ENCODE measurements around the gene ADAMTSL1.

ADAMTSL1 gene

GRCh38 chr9:18881758-18882157, 407.8 kb downstream of the ADAMTSL1 start:
- peaks cover 6% of the 10 kb centered on the region for H3K27me3 Mint-ChIP-seq (ENCODE audit: low read depth, poor library complexity)
- peaks cover 4% of the 10 kb centered on the region for H3K4me1 Mint-ChIP-seq
- TF ChIP-seq, protein P1, sequence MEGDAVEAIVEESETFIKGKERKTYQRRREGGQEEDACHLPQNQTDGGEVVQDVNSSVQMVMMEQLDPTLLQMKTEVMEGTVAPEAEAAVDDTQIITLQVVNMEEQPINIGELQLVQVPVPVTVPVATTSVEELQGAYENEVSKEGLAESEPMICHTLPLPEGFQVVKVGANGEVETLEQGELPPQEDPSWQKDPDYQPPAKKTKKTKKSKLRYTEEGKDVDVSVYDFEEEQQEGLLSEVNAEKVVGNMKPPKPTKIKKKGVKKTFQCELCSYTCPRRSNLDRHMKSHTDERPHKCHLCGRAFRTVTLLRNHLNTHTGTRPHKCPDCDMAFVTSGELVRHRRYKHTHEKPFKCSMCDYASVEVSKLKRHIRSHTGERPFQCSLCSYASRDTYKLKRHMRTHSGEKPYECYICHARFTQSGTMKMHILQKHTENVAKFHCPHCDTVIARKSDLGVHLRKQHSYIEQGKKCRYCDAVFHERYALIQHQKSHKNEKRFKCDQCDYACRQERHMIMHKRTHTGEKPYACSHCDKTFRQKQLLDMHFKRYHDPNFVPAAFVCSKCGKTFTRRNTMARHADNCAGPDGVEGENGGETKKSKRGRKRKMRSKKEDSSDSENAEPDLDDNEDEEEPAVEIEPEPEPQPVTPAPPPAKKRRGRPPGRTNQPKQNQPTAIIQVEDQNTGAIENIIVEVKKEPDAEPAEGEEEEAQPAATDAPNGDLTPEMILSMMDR (IDR thresholded peaks at IDR 0.05): no peak
- no peak overlapping the region for H3K4me3 Mint-ChIP-seq
- H3K9me3 Mint-ChIP-seq: peaks cover 46% of the 10 kb centered on the region
- peaks cover 13% of the 10 kb centered on the region for H3K36me3 Mint-ChIP-seq (ENCODE audit: low read depth)
- H3K27ac Mint-ChIP-seq: no peak overlapping the region
- DNase-seq: no peak

DNA sequence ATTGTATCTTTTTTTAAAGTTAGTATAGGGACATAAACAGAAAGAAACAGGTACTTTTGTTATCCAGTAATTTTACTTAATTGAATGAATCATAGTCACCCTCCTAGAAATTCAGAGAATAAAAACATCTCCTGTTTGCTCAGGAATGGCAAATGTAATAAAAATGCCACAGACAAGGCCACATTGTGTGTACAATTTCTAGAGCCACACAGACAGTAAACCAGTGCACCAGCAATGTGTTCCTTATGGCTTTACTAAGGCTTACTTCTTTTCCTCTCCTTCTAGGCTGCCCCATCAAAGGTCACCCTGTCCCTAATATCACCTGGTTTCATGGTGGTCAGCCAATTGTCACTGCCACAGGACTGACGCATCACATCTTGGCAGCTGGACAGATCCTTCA, 413.6 kb downstream of the ADAMTSL1 start:
- Mint-ChIP-seq H3K27me3 (ENCODE audit: low read depth, poor library complexity) (no peaks in the 10 kb centered on the region), H3K36me3 (ENCODE audit: low read depth) (peaks cover 21% of the 10 kb centered on the region), H3K9me3 (peaks cover 35% of the 10 kb centered on the region), H3K4me1 (peaks cover 43% of the 10 kb centered on the region), H3K4me3 (no peak overlapping the region), H3K27ac (peak overlapping the region; percentile 84)
- no peak for DNase-seq
- TF ChIP-seq, protein P1 (IDR thresholded peaks at IDR 0.05): no peak

- H3K27me3 Mint-ChIP-seq (ENCODE audit: low read depth, poor library complexity): no peaks in the 10 kb centered on the region
- no peak overlapping the region for H3K4me3 Mint-ChIP-seq
- H3K36me3 Mint-ChIP-seq (ENCODE audit: low read depth): peaks cover 20% of the 10 kb centered on the region
- H3K9me3 Mint-ChIP-seq: peaks cover 35% of the 10 kb centered on the region
- TF ChIP-seq, protein P1 (IDR thresholded peaks at IDR 0.05): no peak
- H3K27ac Mint-ChIP-seq: peak overlapping the region; percentile 84
- no peak for DNase-seq
- peaks cover 43% of the 10 kb centered on the region for H3K4me1 Mint-ChIP-seq
These were observed 414.3 kb downstream of the ADAMTSL1 start for GRCh38 chr9:18888290-18888689.

DNA sequence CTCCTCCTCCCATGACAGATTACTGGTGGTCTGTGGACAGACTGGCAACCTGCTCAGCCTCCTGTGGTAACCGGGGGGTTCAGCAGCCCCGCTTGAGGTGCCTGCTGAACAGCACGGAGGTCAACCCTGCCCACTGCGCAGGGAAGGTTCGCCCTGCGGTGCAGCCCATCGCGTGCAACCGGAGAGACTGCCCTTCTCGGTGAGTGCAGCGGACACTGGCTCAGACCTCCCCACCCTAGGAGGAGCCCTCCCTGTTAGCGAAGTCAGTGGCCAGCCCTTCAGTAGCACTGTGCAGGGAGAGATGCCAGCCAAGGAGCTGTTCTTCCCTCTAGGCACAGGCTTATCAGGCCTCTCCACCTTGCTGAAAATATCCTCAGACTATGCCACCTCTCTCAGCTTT, 415.6 kb downstream of the ADAMTSL1 start:
- TF ChIP-seq, protein P1 (IDR thresholded peaks at IDR 0.05): no peak
- peaks cover 43% of the 10 kb centered on the region for H3K4me1 Mint-ChIP-seq
- H3K4me3 Mint-ChIP-seq: peak overlapping the region; percentile 26
- peaks cover 33% of the 10 kb centered on the region for H3K9me3 Mint-ChIP-seq
- H3K27ac Mint-ChIP-seq: peak overlapping the region; percentile 68
- peaks cover 19% of the 10 kb centered on the region for H3K36me3 Mint-ChIP-seq (ENCODE audit: low read depth)
- no peak for DNase-seq
- no peaks in the 10 kb centered on the region for H3K27me3 Mint-ChIP-seq (ENCODE audit: low read depth, poor library complexity)

- Mint-ChIP-seq H3K36me3 (ENCODE audit: low read depth) (peaks cover 18% of the 10 kb centered on the region), H3K27ac (no peak overlapping the region), H3K4me3 (no peak overlapping the region), H3K27me3 (ENCODE audit: low read depth, poor library complexity) (no peaks in the 10 kb centered on the region), H3K4me1 (peaks cover 43% of the 10 kb centered on the region), H3K9me3 (peaks cover 34% of the 10 kb centered on the region)
- TF ChIP-seq, protein P1 (IDR thresholded peaks at IDR 0.05): no peak
- DNase-seq: no peak
These were observed 416.4 kb downstream of the ADAMTSL1 start for GRCh38 chr9:18890372-18890771.

DNA sequence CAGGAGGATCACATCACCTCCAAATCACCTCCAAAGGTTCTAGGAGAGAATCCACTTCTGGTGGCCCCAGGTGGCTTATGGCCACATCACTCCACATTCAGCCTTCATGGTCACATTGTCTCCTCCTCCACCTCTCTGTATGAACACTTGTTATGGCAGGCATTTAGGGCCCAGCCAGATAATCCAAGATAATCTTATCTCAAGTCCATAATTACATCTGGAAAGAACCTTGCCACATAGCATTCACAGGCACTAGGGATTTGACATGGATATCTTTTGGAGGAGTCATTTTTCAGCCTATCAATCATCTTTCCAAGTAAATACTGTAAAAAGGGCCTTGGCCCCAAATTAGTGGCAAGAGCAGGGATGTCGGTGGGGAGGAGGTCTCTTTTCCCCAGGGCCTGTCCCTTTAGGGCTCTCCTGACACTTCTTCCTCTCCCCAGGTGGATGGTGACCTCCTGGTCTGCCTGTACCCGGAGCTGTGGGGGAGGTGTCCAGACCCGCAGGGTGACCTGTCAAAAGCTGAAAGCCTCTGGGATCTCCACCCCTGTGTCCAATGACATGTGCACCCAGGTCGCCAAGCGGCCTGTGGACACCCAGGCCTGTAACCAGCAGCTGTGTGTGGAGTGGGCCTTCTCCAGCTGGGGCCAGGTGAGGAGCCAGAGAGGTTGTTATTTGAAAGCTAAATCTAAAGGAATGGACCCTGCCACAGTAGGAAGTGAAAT, 418.2 kb downstream of the ADAMTSL1 start:
- peaks cover 43% of the 10 kb centered on the region for H3K4me1 Mint-ChIP-seq
- no peak overlapping the region for H3K27ac Mint-ChIP-seq
- DNase-seq: no peak
- H3K4me3 Mint-ChIP-seq: no peak overlapping the region
- TF ChIP-seq, protein P1 (IDR thresholded peaks at IDR 0.05): no peak
- H3K9me3 Mint-ChIP-seq: peaks cover 48% of the 10 kb centered on the region
- H3K27me3 Mint-ChIP-seq (ENCODE audit: low read depth, poor library complexity): no peaks in the 10 kb centered on the region
- peaks cover 28% of the 10 kb centered on the region for H3K36me3 Mint-ChIP-seq (ENCODE audit: low read depth)
